GM12891 (cell line): ENCODE data around the gene RHOT1.

Experiments
- PAX5 ChIP-seq: IDR thresholded peaks from 2 replicates; pipeline ENCODE4 v1.6.1; 2011; ENCODE audit warnings: low read length, moderate library complexity, mild to moderate bottlenecking; ENCODE audit not compliant: insufficient read depth, severe bottlenecking
- POLR2A ChIP-seq: IDR thresholded peaks from 2 replicates; pipeline ENCODE4 v1.6.1; 2011; ENCODE audit warnings: low read depth, low read length, control low read depth
- POLR2AphosphoS5 ChIP-seq: IDR thresholded peaks from 2 replicates; pipeline ENCODE4 v1.6.1; 2011; ENCODE audit warnings: low read depth, low read length, control low read depth
- POU2F2 ChIP-seq: IDR thresholded peaks from 2 replicates; pipeline ENCODE4 v1.6.1; 2011; ENCODE audit warnings: low read depth, mild to moderate bottlenecking, control low read depth, low read length, moderate library complexity
- SPI1 ChIP-seq: IDR thresholded peaks from 2 replicates; pipeline ENCODE4 v1.6.1; 2011; ENCODE audit warnings: low read depth, low read length, control low read depth
- TAF1 ChIP-seq: IDR thresholded peaks from 2 replicates; pipeline ENCODE4 v1.6.1; 2011; ENCODE audit warnings: low read depth, low read length, control low read depth

GRCh38 chr17:32126746-32127145, 15.6 kb upstream of the RHOT1 start:
- TF ChIP-seq POLR2A (no peak), TAF1 (no peak), POLR2AphosphoS5 (no peak), PAX5 (no peak), SPI1 (no peak), POU2F2 (no peak)
